GM13976 (cell line): ENCODE measurements around the gene SYNPO2.

Experiments
- DNase-seq: peaks from one replicate; pipeline ENCODE4 v3.0.0; 2012; ENCODE audit warnings: low spot score
- CTCF ChIP-seq: IDR thresholded peaks from 2 replicates; pipeline ENCODE4 v1.5.1; 2012; ENCODE audit warnings: borderline replicate concordance, mild to moderate bottlenecking; ENCODE audit not compliant: insufficient read depth; ENCODE audit errors: extremely low read depth, missing control alignments, control extremely low read depth
- in situ Hi-C: fragments of 300-500 bp; cut with MboI; formaldehyde crosslinking; loops from one replicate; pipeline ENCODE4 v1.12.0; 2022; ENCODE audit warnings: low sequenced_read_pairs, mixed read lengths, inconsistent platforms; ENCODE audit not compliant: unreplicated experiment

SYNPO2 gene

GRCh38 chr4:118935819-118936218 lies 47.2 kb downstream of the SYNPO2 start:
- no peak for DNase-seq
- in situ Hi-C loops: no loop called here
- no peak for TF ChIP-seq CTCF

DNA sequence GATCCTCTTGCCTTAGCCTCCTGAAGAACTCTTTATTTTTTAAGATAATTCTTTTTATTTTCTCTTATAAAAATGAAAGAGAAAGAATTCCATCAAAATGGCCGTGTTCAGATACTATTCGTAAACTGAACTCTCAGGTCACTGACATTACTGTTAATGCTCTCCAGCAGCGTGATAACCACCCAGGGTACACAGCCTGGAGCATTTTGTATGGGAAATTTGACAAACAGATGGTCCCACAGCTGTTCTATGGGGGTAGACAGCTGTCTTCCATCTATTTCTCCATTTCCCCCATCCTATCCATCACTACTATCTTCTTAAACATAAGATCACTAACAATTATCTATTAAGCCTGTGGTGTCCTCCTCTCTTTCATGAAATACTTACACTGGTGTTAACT lies 47.8 kb downstream of the SYNPO2 start:
- in situ Hi-C loops: no loop called here
- no peak for DNase-seq
- TF ChIP-seq CTCF: no peak

DNA sequence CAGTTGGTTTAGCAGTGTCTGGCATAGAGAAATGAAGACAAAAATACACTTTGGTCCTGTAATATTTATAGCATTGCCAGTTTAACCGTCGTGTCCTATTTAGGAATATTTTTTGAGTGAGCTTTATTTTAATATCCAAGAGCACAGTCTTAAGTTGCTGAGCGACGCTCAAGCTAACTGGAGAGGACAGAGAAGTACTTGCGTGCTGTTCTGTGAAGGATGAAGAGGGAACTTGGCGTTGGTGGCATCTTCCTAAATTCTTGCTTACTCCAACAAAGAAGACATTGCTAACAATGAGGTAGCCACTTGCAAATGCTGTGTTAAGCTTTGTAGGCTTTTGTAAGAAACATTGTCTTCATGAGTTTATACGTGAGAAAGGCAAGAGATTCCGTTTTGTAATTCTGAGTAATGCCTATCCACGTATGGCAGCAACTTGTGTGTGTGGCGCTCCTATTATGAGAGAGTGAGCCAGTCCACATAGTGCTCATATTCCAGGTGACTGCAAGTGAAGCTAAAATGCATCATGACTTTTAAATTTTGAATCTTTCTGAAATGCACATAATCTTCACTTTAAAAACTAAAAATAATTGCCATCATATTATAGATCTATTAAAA lies 50.6 kb downstream of the SYNPO2 start:
- no peak for TF ChIP-seq CTCF
- DNase-seq: no peak
- in situ Hi-C loops: no loop called here

DNA sequence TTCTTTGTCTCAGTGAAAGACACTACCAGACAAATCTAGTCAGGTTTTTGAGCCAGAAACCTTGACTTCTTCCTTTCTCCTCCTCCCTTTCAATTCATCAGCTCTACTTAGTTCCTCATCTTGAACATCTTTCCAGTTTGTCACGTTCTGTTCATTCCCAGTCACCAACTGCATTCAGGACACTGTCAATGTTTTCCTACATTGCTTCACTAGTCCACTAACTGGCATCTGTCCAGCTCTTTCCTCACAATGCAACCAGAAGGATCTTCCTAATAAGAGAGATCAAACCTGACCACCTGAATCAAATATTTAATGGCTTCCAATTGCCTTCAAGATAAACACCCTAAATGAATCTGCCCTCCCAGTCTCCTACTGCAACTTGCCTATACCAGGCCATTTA lies 52.5 kb downstream of the SYNPO2 start:
- in situ Hi-C loops: no loop called here
- no peak for TF ChIP-seq CTCF
- no peak for DNase-seq

GRCh38 chr4:118941799-118942198 lies 53.1 kb downstream of the SYNPO2 start:
- no peak for DNase-seq
- no peak for TF ChIP-seq CTCF
- in situ Hi-C loops: no loop called here

DNA sequence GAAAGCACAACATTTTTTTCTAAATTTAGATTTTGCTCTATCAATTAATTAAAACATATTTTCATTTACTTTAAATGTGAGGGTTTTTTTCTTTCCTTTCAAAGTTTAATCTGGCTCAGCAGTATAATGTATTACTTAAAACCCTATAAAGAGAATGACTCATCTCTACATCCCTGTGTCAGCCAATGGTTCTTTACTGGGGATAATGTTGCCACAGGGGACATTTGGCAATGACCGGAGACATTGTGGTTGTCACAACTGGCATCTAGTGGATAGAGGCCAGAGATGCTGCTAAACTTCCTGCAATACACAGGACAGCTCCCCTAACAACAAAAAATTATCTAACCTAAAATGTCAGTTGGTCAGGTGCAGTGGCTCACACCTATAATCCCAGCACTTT lies 53.8 kb downstream of the SYNPO2 start:
- no peak for DNase-seq
- no peak for TF ChIP-seq CTCF
- in situ Hi-C loops: no loop called here
